Activated CD8-positive, alpha-beta memory T cell treated with anti-CD3 and anti-CD28 coated beads, Interleukin-2, amount 10 ng/mL, durations not matched to agents 7 days and 5 days (primary cell): Measurements from ENCODE around the gene EFCAB5. TPM values are rescaled to one million over a fixed set of nuclear protein-coding genes. Genes with fewer than 3 reads are reported as not detected.
"Not testable (repeated sequence)": the region's sequence is repeated elsewhere in the genome, so short reads cannot be mapped to it uniquely, and the experiment has no call there.

ENCODE experiments used
- ATAC-seq: fragments of 150-1000 bp; cut with Tn5 transposase; one replicate; pipeline ENCODE4 v1.10.0; 2021; ENCODE audit warnings: moderate library complexity
- CTCF ChIA-PET: fragments of 350-600 bp; sonication (Branson Sonifier 250); formaldehyde crosslinking; loops from one replicate; lab custom pipeline; 2021; ENCODE audit warnings: antibody characterized with exemption; lab: Charles Lee
- DNase-seq: peaks from one replicate; pipeline ENCODE4 v3.0.0-alpha.2; 2020
- H3K27ac Mint-ChIP-seq: one replicate; pipeline ENCODE4 v1.8.0; 2021; ENCODE audit warnings: mild to moderate bottlenecking, mixed read lengths
- H3K27me3 Mint-ChIP-seq: one replicate; pipeline ENCODE4 v1.8.0; 2021; ENCODE audit warnings: mixed read lengths
- H3K36me3 Mint-ChIP-seq: one replicate; pipeline ENCODE4 v1.8.0; 2021; ENCODE audit warnings: mild to moderate bottlenecking, mixed read lengths
- H3K4me1 Mint-ChIP-seq: one replicate; pipeline ENCODE4 v1.8.0; 2021; ENCODE audit warnings: mixed read lengths
- H3K4me3 Mint-ChIP-seq: one replicate; pipeline ENCODE4 v1.8.0; 2021; ENCODE audit warnings: mild to moderate bottlenecking, moderate library complexity, mixed read lengths
- H3K9me3 Mint-ChIP-seq: one replicate; pipeline ENCODE4 v1.8.0; 2022; ENCODE audit warnings: low read depth, mixed read lengths
- total RNA-seq, 2 experiments: library from RNA; stranded (reverse); gene quantifications; one replicate each; pipeline ENCODE4 v1.2.3, GENCODE V29; 2021

EFCAB5 gene
- total RNA-seq, result 1 to 10 TPM in 1 of 2 experiments, under 1 TPM in 1; 0.70 to 1.6 TPM

GRCh38 chr17:29941334-29941733, at the start of gene EFCAB5:
EFCAB5 (plus strand) TSS chr17:29941634; CDS start chr17:29941797, 163 bp downstream.
- H3K4me1 Mint-ChIP-seq, result peaks cover 9% of the 10 kb centered on the region
- peaks cover 6% of the 10 kb centered on the region for H3K36me3 Mint-ChIP-seq
- H3K27ac Mint-ChIP-seq, result no peak within 1 kb of the TSS
- CTCF ChIA-PET, result interaction anchor here (0.6 to 3.6 kb wide), 3 partner anchors 10 to 101 kb away, joined by 3 to 25 read pairs (median 5); partner anchors contain the start of gene SSH2
- ATAC-seq (no peak), DNase-seq (no peak)
- no peaks in the 10 kb centered on the region for H3K27me3 Mint-ChIP-seq
- H3K4me3 Mint-ChIP-seq, result no peak within 1 kb of the TSS
- no peaks in the 10 kb centered on the region for H3K9me3 Mint-ChIP-seq

GRCh38 chr17:29892201-29892600, 49.2 kb upstream of the EFCAB5 start:
- Mint-ChIP-seq H3K4me3 (no peak overlapping the region), H3K9me3 (peaks cover 4% of the 10 kb centered on the region), H3K4me1 (peaks cover 17% of the 10 kb centered on the region), H3K36me3 (peaks cover 24% of the 10 kb centered on the region), H3K27ac (no peak overlapping the region), H3K27me3 (no peaks in the 10 kb centered on the region)
- CTCF ChIA-PET, result interaction anchor here (0.9 kb wide), 1 partner anchor 40 kb away, joined by 4 read pairs; no protein-coding TSS in a partner anchor
- DNase-seq (no peak), ATAC-seq (no peak)

GRCh38 chr17:29897136-29897535, 44.3 kb upstream of the EFCAB5 start:
- H3K9me3 Mint-ChIP-seq, ATAC-seq, H3K27ac Mint-ChIP-seq, CTCF ChIA-PET, H3K27me3 Mint-ChIP-seq, DNase-seq, H3K4me3 Mint-ChIP-seq: not testable (repeated sequence)
- Mint-ChIP-seq H3K4me1 (peaks cover 12% of the 10 kb centered on the region), H3K36me3 (peaks cover 10% of the 10 kb centered on the region)

- ATAC-seq (no peak), DNase-seq (no peak)
- peaks cover 14% of the 10 kb centered on the region for H3K9me3 Mint-ChIP-seq
- no peak overlapping the region for H3K4me3 Mint-ChIP-seq
- H3K4me1 Mint-ChIP-seq, result peaks cover 10% of the 10 kb centered on the region
- H3K27me3 Mint-ChIP-seq, result no peaks in the 10 kb centered on the region
- H3K36me3 Mint-ChIP-seq, result peaks cover 28% of the 10 kb centered on the region
- H3K27ac Mint-ChIP-seq, result no peak overlapping the region
- CTCF ChIA-PET, result interaction anchor here (2.3 kb wide), 1 partner anchor 28 kb away, joined by 8 read pairs; no protein-coding TSS in a partner anchor
Observed at GRCh38 chr17:29903471-29903870, 38.0 kb upstream of the EFCAB5 start.

GRCh38 chr17:29905086-29905878, 36.2 kb upstream of the EFCAB5 start:
- Mint-ChIP-seq H3K4me1 (peaks cover 15% of the 10 kb centered on the region), H3K27me3 (no peaks in the 10 kb centered on the region), H3K36me3 (peaks cover 30% of the 10 kb centered on the region), H3K4me3 (no peak overlapping the region), H3K9me3 (peaks cover 14% of the 10 kb centered on the region), H3K27ac (no peak overlapping the region)
- DNase-seq, result no peak
- ATAC-seq, result no peak
- CTCF ChIA-PET, result interaction anchor here (1.6 kb wide), 1 partner anchor 25 kb away, joined by 3 read pairs; the partner anchor contains the start of gene SSH2

- Mint-ChIP-seq H3K36me3 (peaks cover 31% of the 10 kb centered on the region), H3K4me3 (no peak overlapping the region), H3K27me3 (no peaks in the 10 kb centered on the region), H3K4me1 (peaks cover 12% of the 10 kb centered on the region), H3K27ac (no peak overlapping the region), H3K9me3 (peaks cover 14% of the 10 kb centered on the region)
- DNase-seq (no peak), ATAC-seq (no peak)
- CTCF ChIA-PET, result interaction anchor here (1.6 kb wide), 1 partner anchor 25 kb away, joined by 3 read pairs; the partner anchor contains the start of gene SSH2
Observed at GRCh38 chr17:29905879-29906167, 35.6 kb upstream of the EFCAB5 start.

GRCh38 chr17:29906969-29907368, 34.5 kb upstream of the EFCAB5 start:
- Mint-ChIP-seq H3K27ac (no peak overlapping the region), H3K4me1 (peaks cover 10% of the 10 kb centered on the region), H3K4me3 (no peak overlapping the region), H3K36me3 (peaks cover 31% of the 10 kb centered on the region), H3K27me3 (no peaks in the 10 kb centered on the region), H3K9me3 (peaks cover 14% of the 10 kb centered on the region)
- CTCF ChIA-PET, result interaction anchor here (0.7 kb wide), 1 partner anchor 256 kb away, joined by 4 read pairs; no protein-coding TSS in a partner anchor
- DNase-seq, result no peak
- ATAC-seq, result no peak

GRCh38 chr17:29909236-29910003, 32.0 kb upstream of the EFCAB5 start:
- Mint-ChIP-seq H3K9me3 (peaks cover 10% of the 10 kb centered on the region), H3K36me3 (peaks cover 28% of the 10 kb centered on the region), H3K4me3 (no peak overlapping the region), H3K27me3 (no peaks in the 10 kb centered on the region), H3K4me1 (peaks cover 9% of the 10 kb centered on the region), H3K27ac (no peak overlapping the region)
- CTCF ChIA-PET, result interaction anchor here (0.7 to 2.3 kb wide), 2 partner anchors 22 to 32 kb away, joined by 5 to 7 read pairs; no protein-coding TSS in a partner anchor
- no peak for DNase-seq
- ATAC-seq, result peak; percentile 63

- no peak for DNase-seq
- H3K4me1 Mint-ChIP-seq, result peaks cover 10% of the 10 kb centered on the region
- H3K4me3 Mint-ChIP-seq, result no peak overlapping the region
- H3K9me3 Mint-ChIP-seq, result peaks cover 4% of the 10 kb centered on the region
- no peak for ATAC-seq
- peaks cover 11% of the 10 kb centered on the region for H3K36me3 Mint-ChIP-seq
- H3K27me3 Mint-ChIP-seq, result no peaks in the 10 kb centered on the region
- CTCF ChIA-PET, result interaction anchor here (0.9 to 2.1 kb wide), 2 partner anchors 19 to 104 kb away, joined by 4 to 13 read pairs; no protein-coding TSS in a partner anchor
- no peak overlapping the region for H3K27ac Mint-ChIP-seq
Observed at GRCh38 chr17:29911641-29912177, 29.7 kb upstream of the EFCAB5 start.

GRCh38 chr17:29914819-29915537, 26.5 kb upstream of the EFCAB5 start:
- H3K9me3 Mint-ChIP-seq, result no peaks in the 10 kb centered on the region
- H3K27me3 Mint-ChIP-seq, result no peaks in the 10 kb centered on the region
- H3K4me3 Mint-ChIP-seq, result no peak overlapping the region
- H3K27ac Mint-ChIP-seq, result no peak overlapping the region
- CTCF ChIA-PET, result interaction anchor here (1.6 kb wide), 1 partner anchor 16 kb away, joined by 6 read pairs; no protein-coding TSS in a partner anchor
- DNase-seq (no peak), ATAC-seq (no peak)
- peaks cover 10% of the 10 kb centered on the region for H3K4me1 Mint-ChIP-seq
- peaks cover 6% of the 10 kb centered on the region for H3K36me3 Mint-ChIP-seq

- Mint-ChIP-seq H3K4me3 (no peak overlapping the region), H3K27me3 (no peaks in the 10 kb centered on the region), H3K27ac (no peak overlapping the region), H3K4me1 (peaks cover 10% of the 10 kb centered on the region), H3K36me3 (peaks cover 7% of the 10 kb centered on the region), H3K9me3 (no peaks in the 10 kb centered on the region)
- CTCF ChIA-PET, result no interaction called here
- ATAC-seq, result no peak
- DNase-seq, result no peak
Observed at GRCh38 chr17:29918016-29918415, 23.4 kb upstream of the EFCAB5 start.

GRCh38 chr17:29918922-29919856, 22.2 kb upstream of the EFCAB5 start:
- DNase-seq, result no peak
- CTCF ChIA-PET, result interaction anchor here (2.4 kb wide), 1 partner anchor 12 kb away, joined by 13 read pairs; no protein-coding TSS in a partner anchor
- no peak overlapping the region for H3K4me3 Mint-ChIP-seq
- no peaks in the 10 kb centered on the region for H3K9me3 Mint-ChIP-seq
- peaks cover 10% of the 10 kb centered on the region for H3K4me1 Mint-ChIP-seq
- no peak for ATAC-seq
- H3K27me3 Mint-ChIP-seq, result no peaks in the 10 kb centered on the region
- peaks cover 5% of the 10 kb centered on the region for H3K36me3 Mint-ChIP-seq
- no peak overlapping the region for H3K27ac Mint-ChIP-seq
